Gastrocnemius medialis (tissue), 4 donors: ENCODE measurements around the gene TACC3.
A peak's percentile ranks its signal among the peaks of the same experiment; 100 is the strongest.

Source experiments
- CTCF ChIP-seq, 5 experiments: fragments of 450-650 bp in 3 of 5; fragments of 200-600 bp in 2 of 5; sonication (generic) in 2 of 5; IDR thresholded peaks in 4 of 5; conservative IDR thresholded peaks in 1 of 5; 1 replicate in 4 of 5; 2 replicates in 1 of 5; pipeline ENCODE4 v1.5.1; 2016 to 2019; ENCODE audit warnings: antibody characterized with exemption in 5 of 5, mild to moderate bottlenecking in 3 of 5, moderate library complexity in 3 of 5
- POLR2A ChIP-seq, 2 donors: fragments of 450-650 bp; IDR thresholded peaks; one replicate each; pipeline ENCODE4 v1.6.1; 2017; ENCODE audit warnings: antibody characterized with exemption in 2 of 2, mild to moderate bottlenecking in 2 of 2, moderate library complexity in 2 of 2

- TF ChIP-seq POLR2A (IDR thresholded peaks at IDR 0.05) (peak; percentile 74 to 80), CTCF (IDR thresholded peaks at IDR 0.05 in 4 of 5, conservative IDR thresholded peaks at IDR 0.05 in 1 of 5) (no peak)
Observed at GRCh38 chr4:1721003-1721665, at the start of gene TACC3, which contains the start of gene TMEM129.
